A673 (cell line): ENCODE results near the gene MT3. TPM values are rescaled to one million over a fixed set of nuclear protein-coding genes. Genes with fewer than 3 reads are reported as not detected.

Experiments used
- BruUV-seq: library from RNA; stranded (reverse); fragments of 400-500 nt; replicated peaks from 2 replicates; lab custom pipeline; 2021; lab: Mats Ljungman, UMichigan
- CTCF ChIA-PET: fragments of 300-600 bp; sonication (Branson Sonifier 250); formaldehyde crosslinking; loops from one replicate; lab custom pipeline; 2022; ENCODE audit warnings: antibody characterized with exemption; lab: Charles Lee
- POLR2A ChIA-PET: fragments of 300-600 bp; sonication (Branson Sonifier 250); formaldehyde crosslinking; loops from one replicate; lab custom pipeline; 2022; ENCODE audit warnings: antibody characterized with exemption; ENCODE audit not compliant: low non-redundant PET; lab: Charles Lee
- DNase-seq: peaks from one replicate; pipeline ENCODE4 v3.0.0-alpha.2; 2015; ENCODE audit warnings: low spot score
- H3K27ac ChIP-seq: fragments of 200-600 bp; sonication (generic); 2 replicates; pipeline ENCODE4 v1.5.1; 2016; ENCODE audit warnings: mixed run types, low read depth, mild to moderate bottlenecking, mixed read lengths, antibody characterized with exemption, low read length; ENCODE audit not compliant: poor library complexity, severe bottlenecking
- H3K27me3 ChIP-seq: fragments of 200-600 bp; sonication (generic); replicated peaks from 2 replicates; pipeline ENCODE4 v1.6.1; 2017; ENCODE audit warnings: mixed run types, low read depth, mild to moderate bottlenecking, mixed read lengths, antibody characterized with exemption, low read length; ENCODE audit not compliant: insufficient read depth, poor library complexity
- H3K36me3 ChIP-seq: fragments of 200-600 bp; sonication (generic); 2 replicates; pipeline ENCODE4 v1.6.1; 2016; ENCODE audit warnings: mixed run types, mild to moderate bottlenecking, mixed read lengths, antibody characterized with exemption, low read length; ENCODE audit not compliant: insufficient read depth, poor library complexity, severe bottlenecking
- H3K4me1 ChIP-seq: fragments of 200-600 bp; sonication (generic); 2 replicates; pipeline ENCODE4 v1.6.1; 2017; ENCODE audit warnings: mixed run types, mild to moderate bottlenecking, mixed read lengths, antibody characterized with exemption, low read length; ENCODE audit not compliant: insufficient read depth, poor library complexity, severe bottlenecking
- H3K4me3 ChIP-seq: fragments of 200-600 bp; sonication (generic); 2 replicates; pipeline ENCODE4 v1.5.1; 2016; ENCODE audit warnings: low read depth, mixed run types, mild to moderate bottlenecking, mixed read lengths, low read length; ENCODE audit not compliant: poor library complexity, severe bottlenecking
- H3K9me3 ChIP-seq: fragments of 200-600 bp; sonication (generic); 2 replicates; pipeline ENCODE4 v1.6.1; 2016; ENCODE audit warnings: mixed run types, low read depth, mild to moderate bottlenecking, mixed read lengths, antibody characterized with exemption, low read length; ENCODE audit not compliant: poor library complexity, severe bottlenecking
- CTCF ChIP-seq: fragments of 300-800, 200-600 bp; sonication (generic); conservative IDR thresholded peaks from 2 replicates; pipeline ENCODE4 v1.5.1; 2017; ENCODE audit warnings: low read depth, mild to moderate bottlenecking, antibody characterized with exemption, low read length, moderate library complexity, mixed read lengths
- EZH2 ChIP-seq: fragments of 200-600 bp; sonication (generic); IDR thresholded peaks from 2 replicates; pipeline ENCODE4 v1.6.1; 2017; ENCODE audit warnings: borderline replicate concordance, low read depth, mild to moderate bottlenecking, mixed read lengths, antibody characterized with exemption, low read length; ENCODE audit not compliant: poor library complexity, severe bottlenecking
- intact Hi-C: fragments of 100-400 bp; cut with micrococcal nuclease; formaldehyde crosslinking; loops from one replicate; pipeline ENCODE4 v1.10.0; 2022; ENCODE audit not compliant: unreplicated experiment
- total RNA-seq: library from RNA; stranded (reverse); gene quantifications from 2 replicates; pipeline ENCODE4 v1.2.3, GENCODE V29; 2021

MT3 gene
- total RNA-seq, 1 experiment from 2014 or later, result not detected

- CTCF ChIA-PET, result no interaction called here
These were observed 5.8 kb upstream of the MT3 start for GRCh38 chr16:56583351-56584168.

GRCh38 chr16:56584276-56584675 lies 5.1 kb upstream of the MT3 start:
- no peaks in the 10 kb centered on the region for H3K4me1 ChIP-seq
- no peak overlapping the region for H3K27ac ChIP-seq
- peaks cover 15% of the 10 kb centered on the region for H3K27me3 ChIP-seq
- no peak overlapping the region for H3K4me3 ChIP-seq
- H3K36me3 ChIP-seq, result no peaks in the 10 kb centered on the region
- intact Hi-C loops, result no loop called here
- H3K9me3 ChIP-seq, result no peaks in the 10 kb centered on the region
- DNase-seq, result no peak
- CTCF ChIA-PET, result no interaction called here
- POLR2A ChIA-PET, result no interaction called here
- no TSS peak for BruUV-seq
- TF ChIP-seq CTCF (no peak), EZH2 (no peak)

More at GRCh38 chr16:56583351-56584168, 5.8 kb upstream of the MT3 start:
- Histone ChIP-seq H3K36me3 (no peaks in the 10 kb centered on the region), H3K4me3 (no peak overlapping the region), H3K27me3 (peaks cover 8% of the 10 kb centered on the region), H3K9me3 (no peaks in the 10 kb centered on the region), H3K4me1 (no peaks in the 10 kb centered on the region), H3K27ac (no peak overlapping the region)
- POLR2A ChIA-PET, result no interaction called here
- TF ChIP-seq EZH2, result no peak
- no peak for TF ChIP-seq CTCF
- intact Hi-C loops, result no loop called here
- BruUV-seq, result no TSS peak
- DNase-seq, result no peak

- ChIA-PET CTCF (no interaction called here), POLR2A (no interaction called here)
- TF ChIP-seq EZH2 (no peak), CTCF (no peak)
- H3K36me3 ChIP-seq, result no peaks in the 10 kb centered on the region
- intact Hi-C loops, result no loop called here
- no peaks in the 10 kb centered on the region for H3K4me1 ChIP-seq
- H3K27me3 ChIP-seq, result peaks cover 24% of the 10 kb centered on the region
- DNase-seq, result no peak
- peak overlapping the region; percentile 48 for H3K4me3 ChIP-seq
- H3K27ac ChIP-seq, result no peak overlapping the region
- no peaks in the 10 kb centered on the region for H3K9me3 ChIP-seq
- BruUV-seq, result no TSS peak
These were observed 567 bp upstream of the MT3 start for GRCh38 chr16:56588781-56589140.
